HepG2 (cell line): ENCODE results near the gene TTLL11. TPM values are rescaled to one million over a fixed set of nuclear protein-coding genes. Genes with fewer than 3 reads are reported as not detected.

Experiments used
- ATAC-seq: fragments of 200-7000 bp; cut with Tn5 transposase; 3 replicates; pipeline ENCODE4 v1.9.1; 2020; ENCODE audit warnings: mild to moderate bottlenecking, moderate library complexity
- BruUV-seq: library from RNA; stranded (reverse); fragments of 400-500 nt; replicated peaks from 2 replicates; lab custom pipeline; 2021; lab: Mats Ljungman, UMichigan
- CTCF ChIA-PET: fragments of 300-600 bp; formaldehyde crosslinking; extraction: SDS; loops from one replicate; lab custom pipeline; 2021; ENCODE audit warnings: low total read pairs, inconsistent platforms, low intra/inter-chr PET ratio; lab: Yijun Ruan, JAX
- POLR2A ChIA-PET: fragments of 350-600 bp; sonication (Branson Sonifier 250); formaldehyde crosslinking; loops from one replicate; lab custom pipeline; 2020; ENCODE audit warnings: antibody characterized with exemption, inconsistent platforms; lab: Yijun Ruan, JAX
- DNase-seq: peaks from one replicate; pipeline ENCODE4 v3.0.0-alpha.2; 2015; ENCODE audit warnings: low spot score
- FAIRE-seq: peaks from 3 replicates; lab custom pipeline; 2011; peaks lifted over from hg19 to GRCh38; lab: Jason Lieb, UNC
- H2AFZ ChIP-seq: one replicate; pipeline ENCODE4 v1.6.1; 2011; ENCODE audit warnings: low read length, inconsistent platforms
- H3K27ac ChIP-seq: fragments of 300-600 bp; 3 replicates; pipeline ENCODE4 v1.8.0; 2011; ENCODE audit warnings: mixed run types, mild to moderate bottlenecking, mixed read lengths, low read length, inconsistent platforms; ENCODE audit not compliant: insufficient read depth; ENCODE audit errors: extremely low read length
- H3K27me3 ChIP-seq, 2 experiments: fragments of 200-600 bp in 1 of 2; 2 replicates in 1 of 2; 3 replicates in 1 of 2; pipeline versions ENCODE4 v1.6.0 to v1.8.0; 2011; ENCODE audit warnings: low read length in 2 of 2, mild to moderate bottlenecking in 2 of 2, moderate library complexity in 2 of 2, inconsistent platforms in 1 of 2; ENCODE audit not compliant: insufficient read depth in 2 of 2, control insufficient read depth in 1 of 2
- H3K36me3 ChIP-seq, 2 experiments: fragments of 200-600 bp in 1 of 2; replicated peaks in 1 of 2; 2 replicates in 1 of 2; 3 replicates in 1 of 2; pipeline versions ENCODE4 v1.5.1 to v1.8.0; 2011; ENCODE audit warnings: low read length in 2 of 2, inconsistent platforms in 1 of 2; ENCODE audit not compliant: insufficient read depth in 2 of 2, control insufficient read depth in 1 of 2
- H3K4me1 ChIP-seq: 2 replicates; pipeline ENCODE4 v1.5.1; 2012; ENCODE audit warnings: low read length, inconsistent platforms; ENCODE audit not compliant: insufficient read depth
- H3K4me2 ChIP-seq: 2 replicates; pipeline ENCODE4 v1.6.0; 2011; ENCODE audit warnings: low read depth, low read length, inconsistent platforms
- H3K4me3 ChIP-seq, 3 experiments: fragments of 200-600 bp in 1 of 3; sonication (generic), shearing (Covaris generic) in 1 of 3; replicated peaks in 1 of 3; 2 replicates each; pipeline ENCODE4 v1.5.1; 2011 to 2016; ENCODE audit warnings: low read length in 3 of 3, inconsistent platforms in 2 of 3, low read depth in 2 of 3, mild to moderate bottlenecking in 2 of 3, control low read depth in 1 of 3, mixed read lengths in 1 of 3; ENCODE audit not compliant: insufficient read depth in 1 of 3
- H3K79me2 ChIP-seq: one replicate; pipeline ENCODE4 v1.6.1; 2011; ENCODE audit warnings: low read length, inconsistent platforms; ENCODE audit not compliant: insufficient read depth
- H3K9ac ChIP-seq: 2 replicates; pipeline ENCODE4 v1.6.0; 2011; ENCODE audit warnings: mild to moderate bottlenecking, low read depth, low read length, inconsistent platforms; ENCODE audit not compliant: insufficient read depth
- H3K9me3 ChIP-seq: 2 replicates; pipeline ENCODE4 v1.5.1; 2012; ENCODE audit warnings: mild to moderate bottlenecking, low read length
- H4K20me1 ChIP-seq: 2 replicates; pipeline ENCODE4 v1.6.0; 2011; ENCODE audit warnings: inconsistent platforms, mild to moderate bottlenecking, low read length, moderate library complexity; ENCODE audit not compliant: insufficient read depth
- ARHGAP35 ChIP-seq: sonication (generic); formaldehyde crosslinking; IDR thresholded peaks from 2 replicates; pipeline ENCODE4 v1.9.0; 2022; ENCODE audit warnings: mild to moderate bottlenecking, inconsistent platforms, moderate library complexity, missing genetic modification reagents, borderline replicate concordance
- DNMT3B ChIP-seq: conservative IDR thresholded peaks from 2 replicates; pipeline ENCODE4 v1.6.1; 2016; ENCODE audit warnings: missing biosample characterization, control low read depth
- ETV6 ChIP-seq: sonication (generic); formaldehyde crosslinking; conservative IDR thresholded peaks from 2 replicates; pipeline ENCODE4 v1.4.0; 2020; ENCODE audit warnings: missing genetic modification reagents
- GABPA ChIP-seq, 2 experiments: IDR thresholded peaks; 2 replicates each; pipeline ENCODE4 v1.6.1; 2011 to 2016; ENCODE audit warnings: low read depth in 2 of 2, low read length in 1 of 2, missing biosample characterization in 1 of 2, missing genetic modification characterization in 1 of 2
- HNF4G ChIP-seq, 2 experiments: sonication (generic) in 1 of 2; formaldehyde crosslinking in 1 of 2; IDR thresholded peaks; 2 replicates each; pipeline versions ENCODE4 v1.4.0 to v1.6.1; 2011 to 2020; ENCODE audit warnings: borderline replicate concordance in 2 of 2, low read depth in 2 of 2, mild to moderate bottlenecking in 2 of 2, low read length in 1 of 2, missing genetic modification reagents in 1 of 2, moderate library complexity in 1 of 2
- IKZF4 ChIP-seq: sonication (generic); formaldehyde crosslinking; IDR thresholded peaks from 2 replicates; pipeline ENCODE4 v1.5.1; 2020; ENCODE audit warnings: borderline replicate concordance, mild to moderate bottlenecking, low read depth, missing genetic modification reagents; ENCODE audit errors: not compliant biosample characterization
- MTERF4 ChIP-seq: sonication (generic); formaldehyde crosslinking; IDR thresholded peaks from 2 replicates; pipeline ENCODE4 v1.8.0; 2023; ENCODE audit warnings: mild to moderate bottlenecking, missing genetic modification reagents
- MTF1 ChIP-seq: sonication (generic); formaldehyde crosslinking; IDR thresholded peaks from 2 replicates; pipeline ENCODE4 v1.5.0; 2020; ENCODE audit warnings: missing genetic modification reagents
- RXRB ChIP-seq: IDR thresholded peaks from 2 replicates; pipeline ENCODE4 v1.6.1; 2016; ENCODE audit warnings: borderline replicate concordance, missing genetic modification reagents, missing compliant biosample characterization
- ZNF318 ChIP-seq: sonication (generic); formaldehyde crosslinking; IDR thresholded peaks from 2 replicates; pipeline ENCODE4 v1.4.0; 2020; ENCODE audit warnings: mild to moderate bottlenecking, missing genetic modification reagents
- ZNF563 ChIP-seq: sonication (generic); formaldehyde crosslinking; IDR thresholded peaks from 2 replicates; pipeline ENCODE4 v1.8.0; 2022; ENCODE audit warnings: mild to moderate bottlenecking, moderate library complexity, missing genetic modification reagents
- ZNF614 ChIP-seq: IDR thresholded peaks from 2 replicates; pipeline ENCODE4 v1.6.1; 2018; ENCODE audit warnings: missing biosample characterization, missing genetic modification reagents, inconsistent platforms, borderline replicate concordance
- ZNF781 ChIP-seq: sonication (generic); formaldehyde crosslinking; IDR thresholded peaks from 2 replicates; pipeline ENCODE4 v1.5.1; 2020; ENCODE audit warnings: borderline replicate concordance, mild to moderate bottlenecking, missing genetic modification reagents; ENCODE audit errors: not compliant biosample characterization
- WGBS: methylation state at CpG from one replicate; pipeline ENCODE4 v1.1.6; 2017; ENCODE audit warnings: low lambda C conversion rate; 5-methylcytosine and 5-hydroxymethylcytosine counted together
- in situ Hi-C: cut with HindIII; loops from 2 replicates; pipeline ENCODE4 v1.10.0; 2017; ENCODE audit warnings: low pct_unique_long_range_greater_than_20kb; ENCODE audit not compliant: extremely low pct_ligation_motif_present
- intact Hi-C: fragments of 100-400 bp; cut with micrococcal nuclease; formaldehyde crosslinking; loops from one replicate; pipeline ENCODE4 v1.10.0; 2022; ENCODE audit not compliant: unreplicated experiment
- polyA plus RNA-seq, 8 experiments: library from polyadenylated mRNA; depleted of rRNA in 3 of 8; stranded (reverse) in 7 of 8; unstranded in 1 of 8; fragments of >200 nt; fragmentation: Illumina TruSeq in 4 of 8; extraction: Trizol in 4 of 8; gene quantifications; 2 replicates each; pipeline versions ENCODE4 v1.2.1 to v1.2.3, GENCODE V29; 2011 to 2016; ENCODE audit warnings: low read depth in 4 of 8, missing spikeins in 1 of 8, mixed read lengths in 1 of 8; ENCODE audit not compliant: insufficient read depth in 1 of 8
- total RNA-seq, 5 experiments: library from RNA; depleted of rRNA; stranded (reverse); fragments of >200 nt; fragmentation: Illumina TruSeq; extraction: Trizol; gene quantifications; 2 replicates each; pipeline ENCODE4 v1.2.3, GENCODE V29; 2016; ENCODE audit warnings: low read depth in 1 of 5

The TTLL11 gene
- total and polyA plus RNA-seq, 2 of the 13 experiments (the other 11 are each of a cell fraction or from before 2014, with no cell fraction given) = 4.5 to 5.2 TPM

DNA sequence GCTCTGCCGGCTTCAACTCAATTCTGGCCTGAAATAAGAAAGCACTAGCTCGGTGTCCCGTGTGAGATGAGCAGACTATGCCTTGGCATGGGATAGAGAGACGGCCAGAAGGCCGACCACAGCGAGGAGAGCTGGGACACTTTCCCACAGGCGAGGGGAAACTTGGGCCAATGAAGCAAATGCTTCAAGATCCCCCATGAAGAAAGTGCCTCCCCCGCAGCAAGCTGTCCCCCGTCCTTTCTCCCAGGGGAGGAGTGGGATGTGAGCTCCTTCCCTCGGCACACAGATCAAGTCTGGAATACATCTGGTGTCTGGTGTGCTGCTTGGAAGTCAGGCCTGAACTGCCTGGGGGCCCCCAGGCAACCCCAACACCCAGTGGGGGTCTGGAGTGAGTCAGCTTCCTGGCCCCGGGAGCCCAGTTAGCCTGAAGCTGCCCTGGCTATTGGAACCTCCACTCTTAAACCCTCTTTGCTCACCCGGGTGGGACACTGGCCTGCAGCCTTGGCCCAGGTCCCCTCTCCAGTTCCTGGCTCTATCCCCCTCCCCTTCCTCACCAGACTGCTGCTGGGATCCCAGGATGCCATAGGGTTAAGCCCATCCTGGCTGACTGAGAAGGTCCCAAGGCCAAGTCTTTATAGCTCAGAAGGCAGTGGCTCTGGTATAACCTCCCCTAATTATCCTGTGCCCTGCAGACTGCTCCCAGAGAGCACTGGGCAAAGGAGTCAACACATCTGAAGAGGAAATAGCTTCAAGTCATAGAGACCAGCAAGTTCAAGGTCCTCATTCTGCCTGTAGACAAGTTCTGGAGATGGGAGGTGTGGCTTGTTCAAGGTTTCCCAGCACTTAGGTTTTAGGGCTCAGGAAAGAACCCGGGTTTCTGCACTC, 205.3 kb downstream of the TTLL11 start:
- in situ Hi-C loops = no loop called here
- Histone ChIP-seq H3K4me1 (no peaks in the 10 kb centered on the region), H4K20me1 (no peaks in the 10 kb centered on the region), H3K27ac (no peak overlapping the region), H2AFZ (no peak overlapping the region), H3K9ac (no peak overlapping the region), H3K79me2 (no peaks in the 10 kb centered on the region), H3K27me3 (peaks cover 1 to 28% of the 10 kb centered on the region in 2 experiments; a peak in 2 of 5 replicates), H3K36me3 (no peaks in the 10 kb centered on the region), H3K4me3 (no peak overlapping the region), H3K4me2 (no peak overlapping the region), H3K9me3 (no peaks in the 10 kb centered on the region)
- DNase-seq (no peak), FAIRE-seq (no peak), ATAC-seq (no peak)
- CTCF ChIA-PET = no interaction called here
- no TSS peak for BruUV-seq
- POLR2A ChIA-PET = no interaction called here
- intact Hi-C loops = no loop called here
- 33% methylated on average over 9 of the region's 13 CpGs for WGBS
- no peak for TF ChIP-seq MTERF4
- TF ChIP-seq ARHGAP35 (CRISPR knock-in tag) = no peak
- no peak for TF ChIP-seq ZNF781 (CRISPR knock-in tag)
- no peak for TF ChIP-seq MTF1 (CRISPR knock-in tag)
- TF ChIP-seq ZNF318 (CRISPR knock-in tag) = no peak
- TF ChIP-seq IKZF4 = no peak
- no peak for TF ChIP-seq HNF4G (IDR thresholded peaks at IDR 0.05; ENCODE audit: borderline replicate concordance, low read depth, low read length)
- no peak for TF ChIP-seq HNF4G (CRISPR knock-in tag; IDR thresholded peaks at IDR 0.05; ENCODE audit: borderline replicate concordance, low read depth)
- no peak for TF ChIP-seq ZNF614
- TF ChIP-seq DNMT3B (CRISPR knock-in tag) = no peak
- TF ChIP-seq ZNF563 (CRISPR knock-in tag) = no peak
- TF ChIP-seq GABPA (IDR thresholded peaks at IDR 0.05; ENCODE audit: low read depth, low read length) = no peak
- no peak for TF ChIP-seq GABPA (CRISPR knock-in tag; IDR thresholded peaks at IDR 0.05; ENCODE audit: low read depth)
- TF ChIP-seq ETV6 (CRISPR knock-in tag) = no peak
- TF ChIP-seq RXRB (CRISPR knock-in tag) = no peak
